Skin epidermis (tissue), 12 donors: ENCODE data around the gene MAP7D3.
"Not testable (repeated sequence)": the region's sequence is repeated elsewhere in the genome, so short reads cannot be mapped to it uniquely, and the experiment has no call there.

Experiments used
- H3K27ac ChIP-seq, 21 experiments: fragments of 200-600 bp; sonication (generic) in 11 of 21; one replicate each; pipeline ENCODE4 v1.5.0; 2020; ENCODE audit warnings: mild to moderate bottlenecking in 3 of 21, inconsistent platforms in 2 of 21, moderate library complexity in 2 of 21
- H3K4me3 ChIP-seq, 7 experiments: fragments of 200-600 bp; sonication (generic) in 2 of 7; one replicate each; pipeline ENCODE4 v1.5.0; 2020; ENCODE audit warnings: inconsistent platforms in 2 of 7, mild to moderate bottlenecking in 2 of 7, moderate library complexity in 1 of 7

The MAP7D3 gene

GRCh38 chrX:136258951-136259350 is 7.8 kb upstream of the MAP7D3 start:
- no peak overlapping the region for H3K4me3 ChIP-seq
- H3K27ac ChIP-seq = peak overlapping the region in 1 of 21 experiments; percentile 21

- Histone ChIP-seq H3K4me3 (no peak overlapping the region), H3K27ac (peak overlapping the region in 4 of 21 experiments; percentile 25 to 66 (median 47))
Measured at GRCh38 chrX:136256026-136256425, 4.8 kb upstream of the MAP7D3 start.

GRCh38 chrX:136255541-136255940 is 4.3 kb upstream of the MAP7D3 start:
- no peak overlapping the region for H3K4me3 ChIP-seq
- H3K27ac ChIP-seq = peak overlapping the region in 2 of 21 experiments; percentile 25 to 31

GRCh38 chrX:136250191-136251040 is 784 bp downstream of the MAP7D3 start:
- H3K4me3 ChIP-seq = peak overlapping the region; percentile 63 to 82 (median 70)
- H3K27ac ChIP-seq = peak overlapping the region in 20 of 21 experiments; percentile 18 to 88 (median 75)

- H3K4me3 ChIP-seq = no peak overlapping the region
- no peak overlapping the region for H3K27ac ChIP-seq
Measured at GRCh38 chrX:136246201-136246600, 5.0 kb downstream of the MAP7D3 start.

GRCh38 chrX:136237849-136238248 is 13.4 kb downstream of the MAP7D3 start:
- H3K27ac ChIP-seq, H3K4me3 ChIP-seq: not testable (repeated sequence)

- Histone ChIP-seq H3K4me3 (no peak overlapping the region), H3K27ac (no peak overlapping the region)
Measured at GRCh38 chrX:136237074-136237473, 14.1 kb downstream of the MAP7D3 start.

- peak overlapping the region in 1 of 21 experiments; percentile 5 for H3K27ac ChIP-seq
- no peak overlapping the region for H3K4me3 ChIP-seq
Measured at GRCh38 chrX:136228839-136229207, 22.4 kb downstream of the MAP7D3 start.

GRCh38 chrX:136227948-136228838 is 23.0 kb downstream of the MAP7D3 start:
- peak overlapping the region in 1 of 21 experiments; percentile 5 for H3K27ac ChIP-seq
- H3K4me3 ChIP-seq = no peak overlapping the region

GRCh38 chrX:136227074-136227473 is 24.1 kb downstream of the MAP7D3 start:
- no peak overlapping the region for H3K4me3 ChIP-seq
- no peak overlapping the region for H3K27ac ChIP-seq

GRCh38 chrX:136221851-136222513 is 29.2 kb downstream of the MAP7D3 start:
- Histone ChIP-seq H3K4me3 (no peak overlapping the region), H3K27ac (no peak overlapping the region)

GRCh38 chrX:136220951-136221350 is 30.2 kb downstream of the MAP7D3 start:
- Histone ChIP-seq H3K27ac (no peak overlapping the region), H3K4me3 (no peak overlapping the region)

GRCh38 chrX:136220540-136220939 is 30.7 kb downstream of the MAP7D3 start:
- H3K27ac ChIP-seq = no peak overlapping the region
- no peak overlapping the region for H3K4me3 ChIP-seq

- Histone ChIP-seq H3K4me3 (no peak overlapping the region), H3K27ac (no peak overlapping the region)
Measured at GRCh38 chrX:136219893-136220292, 31.3 kb downstream of the MAP7D3 start.

GRCh38 chrX:136215559-136215958 is 35.6 kb downstream of the MAP7D3 start:
- Histone ChIP-seq H3K4me3 (no peak overlapping the region), H3K27ac (no peak overlapping the region)

- H3K27ac ChIP-seq = peak overlapping the region in 5 of 21 experiments; percentile 12 to 77 (median 38)
- no peak overlapping the region for H3K4me3 ChIP-seq
Measured at GRCh38 chrX:136214551-136214950, 36.6 kb downstream of the MAP7D3 start.

GRCh38 chrX:136212557-136213111 is 38.6 kb downstream of the MAP7D3 start:
- Histone ChIP-seq H3K4me3 (no peak overlapping the region), H3K27ac (no peak overlapping the region)

- Histone ChIP-seq H3K4me3 (no peak overlapping the region), H3K27ac (peak overlapping the region in 1 of 21 experiments; percentile 8)
Measured at GRCh38 chrX:136211766-136212556, 39.2 kb downstream of the MAP7D3 start.

- H3K4me3 ChIP-seq = no peak overlapping the region
- H3K27ac ChIP-seq = no peak overlapping the region
Measured at GRCh38 chrX:136210806-136211205, 40.4 kb downstream of the MAP7D3 start.
